Measurements from ENCODE around the gene AP3S2. TPM values are rescaled to one million over a fixed set of nuclear protein-coding genes. Genes with fewer than 3 reads are reported as not detected.

Gene AP3S2
- total RNA-seq, 2 experiments from 2014 or later: 17.2 to 23.5 TPM

DNA sequence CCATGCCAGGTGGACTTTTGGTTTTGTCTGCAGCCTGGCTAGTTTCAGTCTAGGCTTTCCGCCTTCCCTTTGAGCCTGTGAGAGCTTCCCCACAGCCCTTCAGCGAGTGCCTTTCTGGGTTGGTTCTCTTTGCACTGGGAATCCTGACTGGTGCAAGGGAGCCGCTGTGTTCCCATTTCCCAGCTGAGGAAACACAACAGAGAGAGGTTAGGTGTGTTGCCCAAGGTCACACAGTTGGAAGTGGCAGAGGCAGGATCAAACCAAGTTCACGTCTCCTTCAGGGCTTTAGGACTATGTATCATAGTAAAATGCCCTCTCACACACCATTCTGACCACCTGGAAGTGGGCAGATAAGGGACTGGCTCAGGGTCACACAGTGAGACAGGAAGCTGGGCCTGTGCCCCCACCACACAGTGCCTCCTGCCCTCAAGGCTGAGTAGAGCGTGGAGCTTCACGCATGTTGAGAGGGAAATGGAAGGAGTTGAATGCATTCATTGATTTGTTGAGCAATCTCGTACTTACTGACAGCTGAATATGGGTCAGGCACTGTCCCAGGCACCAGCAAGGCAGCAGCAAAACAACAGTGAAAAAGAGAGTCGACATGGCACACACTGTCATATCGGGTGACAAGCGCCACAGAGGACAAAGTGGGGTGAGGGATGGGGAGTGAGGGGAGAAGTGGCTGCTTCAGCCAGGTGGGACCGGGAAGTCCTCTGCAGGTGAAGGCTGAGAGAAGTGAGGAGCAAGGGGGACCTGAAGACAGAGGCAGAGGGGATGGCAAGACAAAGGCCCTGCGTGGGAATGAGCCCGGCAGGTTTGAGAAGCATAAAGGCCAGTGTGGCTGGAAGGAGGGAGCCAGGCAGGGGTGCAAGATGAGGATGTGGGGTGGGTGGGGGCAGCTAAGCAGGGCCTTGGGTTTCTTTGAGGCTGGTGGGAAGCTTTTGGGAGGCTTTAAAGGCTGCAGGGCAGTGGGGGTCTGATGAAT, 66.8 kb downstream of the AP3S2 start:
- H3K36me3 Mint-ChIP-seq: no peaks in the 10 kb centered on the region
- CTCF ChIA-PET: interaction anchor here (1.3 kb wide), 1 partner anchor 48 kb away, joined by 4 read pairs; no protein-coding TSS in a partner anchor

DNA sequence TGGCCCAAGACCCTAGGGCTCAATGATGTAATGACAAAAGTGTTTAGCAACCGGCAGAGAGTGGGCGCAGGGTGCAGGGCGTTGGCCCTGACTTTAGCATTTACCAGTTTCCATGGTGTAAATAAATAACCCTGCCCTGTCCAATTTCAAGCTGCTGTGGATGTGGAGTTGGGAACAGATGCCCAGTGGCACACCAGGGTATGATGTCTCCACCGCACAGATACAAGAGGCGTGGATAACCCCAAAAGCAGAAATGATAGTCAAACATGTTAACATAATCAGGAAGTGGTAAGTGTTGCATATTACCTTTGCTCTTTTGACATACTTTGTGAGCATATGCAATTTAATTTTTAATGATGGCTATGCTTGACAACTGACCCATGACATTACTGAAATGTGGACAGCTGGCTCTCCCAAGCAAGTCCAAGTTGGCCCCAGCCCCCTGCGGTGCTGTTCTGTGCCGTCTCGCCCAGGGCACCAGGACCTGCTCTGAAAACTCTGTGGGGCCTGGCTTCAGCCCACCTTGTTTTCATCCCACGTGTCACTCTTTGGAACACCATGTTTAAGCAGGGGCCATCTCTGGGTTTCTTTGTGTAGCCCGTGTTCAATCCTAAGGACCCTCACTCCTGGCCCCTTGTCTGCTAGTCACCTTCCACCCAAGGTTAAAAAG, 68.4 kb downstream of the AP3S2 start:
- no peaks in the 10 kb centered on the region for H3K9me3 Mint-ChIP-seq
- no peaks in the 10 kb centered on the region for H3K36me3 Mint-ChIP-seq
- no peak overlapping the region for H3K4me3 Mint-ChIP-seq
- intact Hi-C loops (cut with micrococcal nuclease): no loop called here
- CTCF ChIA-PET: no interaction called here
- H3K4me1 Mint-ChIP-seq (ENCODE audit: low read depth): no peaks in the 10 kb centered on the region
- H3K27me3 Mint-ChIP-seq: peaks cover 17% of the 10 kb centered on the region
- no peak for DNase-seq
- no peak overlapping the region for H3K27ac Mint-ChIP-seq
- POLR2A ChIA-PET: no interaction called here

More for the DNA sequence above, 66.8 kb downstream of the AP3S2 start:
- DNase-seq: no peak
- Mint-ChIP-seq H3K9me3 (no peaks in the 10 kb centered on the region), H3K4me3 (no peak overlapping the region), H3K27me3 (peaks cover 9% of the 10 kb centered on the region), H3K4me1 (ENCODE audit: low read depth) (no peaks in the 10 kb centered on the region), H3K27ac (no peak overlapping the region)
- intact Hi-C loops (cut with micrococcal nuclease): no loop called here
- POLR2A ChIA-PET: no interaction called here

DNA sequence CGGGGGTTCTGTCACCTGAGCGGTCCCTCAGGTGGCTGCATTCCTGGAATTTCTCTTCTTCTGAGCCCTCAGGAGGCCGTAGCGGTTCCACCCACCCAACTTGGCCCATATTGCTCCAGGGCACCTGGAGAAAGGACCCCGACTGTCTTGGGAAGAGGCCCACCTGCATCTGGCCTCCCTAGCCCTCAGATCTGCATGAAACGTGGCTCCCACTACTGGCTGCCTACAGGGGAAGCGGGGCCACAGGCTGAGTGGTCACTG, 69.3 kb downstream of the AP3S2 start:
- Mint-ChIP-seq H3K4me1 (ENCODE audit: low read depth) (no peaks in the 10 kb centered on the region), H3K4me3 (no peak overlapping the region), H3K27ac (no peak overlapping the region), H3K36me3 (no peaks in the 10 kb centered on the region), H3K27me3 (peaks cover 17% of the 10 kb centered on the region), H3K9me3 (no peaks in the 10 kb centered on the region)
- intact Hi-C loops (cut with micrococcal nuclease): no loop called here
- ChIA-PET CTCF (no interaction called here), POLR2A (no interaction called here)
- DNase-seq: no peak

DNA sequence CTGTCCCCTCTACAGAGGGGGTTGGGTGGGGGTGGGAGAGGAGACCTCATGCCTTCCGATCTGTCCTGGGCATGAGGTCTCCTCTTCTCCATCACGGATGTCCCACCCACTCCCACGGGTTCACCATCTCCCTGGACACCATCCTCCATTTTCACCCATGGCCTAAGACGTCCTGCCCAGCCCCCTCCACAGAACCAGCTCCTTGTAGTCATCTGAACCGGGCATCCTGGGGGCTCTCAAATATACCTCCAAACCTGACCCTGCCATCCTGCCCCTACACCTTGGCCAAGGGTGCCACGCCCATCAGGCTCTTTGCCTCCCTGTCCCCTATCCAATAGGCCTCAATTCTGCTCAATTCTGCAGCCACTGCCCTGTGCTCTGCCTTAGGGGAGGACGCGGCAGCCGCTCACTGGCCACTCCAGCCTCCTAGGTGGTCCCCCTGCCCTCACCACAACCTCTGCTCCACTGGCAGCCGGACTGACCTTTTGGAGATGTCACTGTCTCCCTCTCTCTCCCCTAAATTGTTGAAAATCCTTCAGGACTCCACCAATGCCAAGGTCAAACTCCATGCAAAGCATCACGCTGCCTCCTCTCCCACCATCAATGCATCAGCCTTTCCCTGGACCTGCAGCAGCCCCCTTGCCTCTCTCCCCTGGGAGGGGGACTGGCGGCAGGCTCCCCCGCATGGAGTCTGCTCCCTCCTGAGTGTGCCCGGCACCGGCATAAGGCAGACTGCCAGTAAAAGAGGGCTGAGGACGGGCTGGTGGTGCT, 69.8 kb downstream of the AP3S2 start:
- POLR2A ChIA-PET: no interaction called here
- H3K27me3 Mint-ChIP-seq: peaks cover 17% of the 10 kb centered on the region
- H3K4me1 Mint-ChIP-seq (ENCODE audit: low read depth): no peaks in the 10 kb centered on the region
- CTCF ChIA-PET: interaction anchor here (2.0 kb wide), 1 partner anchor 73 kb away, joined by 6 read pairs; the partner anchor contains the start of gene MESP1
- H3K27ac Mint-ChIP-seq: no peak overlapping the region
- intact Hi-C loops (cut with micrococcal nuclease): no loop called here
- no peak for DNase-seq
- no peaks in the 10 kb centered on the region for H3K36me3 Mint-ChIP-seq
- no peak overlapping the region for H3K4me3 Mint-ChIP-seq
- H3K9me3 Mint-ChIP-seq: no peaks in the 10 kb centered on the region

DNA sequence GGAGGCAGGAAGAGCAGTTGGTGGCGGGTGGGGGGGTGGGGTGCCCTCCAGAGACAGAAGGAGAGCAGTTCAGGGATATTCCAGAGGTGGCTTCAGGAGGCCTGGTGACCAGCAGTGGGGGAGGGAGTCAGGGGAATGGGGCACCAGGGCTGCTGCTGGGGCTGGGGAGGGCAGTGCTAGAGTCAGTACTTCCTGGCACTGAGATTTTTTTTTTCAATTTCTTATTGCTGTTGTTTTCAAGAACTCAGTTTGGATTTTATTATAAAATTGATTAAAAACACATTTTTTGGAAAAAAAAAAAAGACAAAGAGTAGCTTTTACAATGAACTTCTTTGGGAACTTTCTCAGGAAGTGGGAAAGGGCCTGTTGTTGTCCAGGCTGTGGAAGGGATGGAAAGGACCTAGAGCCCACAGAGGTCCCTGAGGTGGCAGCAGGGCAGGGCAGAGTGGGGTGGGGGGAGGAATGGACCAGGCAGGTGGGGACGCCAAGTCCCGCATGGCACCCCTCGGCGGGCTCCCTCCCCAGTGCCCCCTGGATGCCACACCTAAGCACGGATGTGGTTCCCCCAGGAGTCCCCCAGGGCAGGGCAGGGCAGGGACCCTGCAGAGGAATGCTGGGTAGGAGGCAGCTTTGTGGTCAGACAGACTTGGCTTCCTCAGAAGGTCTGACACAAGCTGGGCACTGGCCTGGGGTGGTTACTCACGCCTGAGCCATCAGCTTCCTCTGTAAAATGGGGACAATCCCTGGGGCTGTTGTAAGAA, 70.7 kb downstream of the AP3S2 start:
- Mint-ChIP-seq H3K27ac (no peak overlapping the region), H3K4me3 (no peak overlapping the region), H3K9me3 (no peaks in the 10 kb centered on the region), H3K4me1 (ENCODE audit: low read depth) (no peaks in the 10 kb centered on the region), H3K27me3 (peaks cover 18% of the 10 kb centered on the region), H3K36me3 (no peaks in the 10 kb centered on the region)
- ChIA-PET CTCF (interaction anchor here (0.6 to 2.0 kb wide), 2 partner anchors 72 to 320 kb away, joined by 3 to 6 read pairs; partner anchors contain the start of gene MESP1), POLR2A (no interaction called here)
- intact Hi-C loops (cut with micrococcal nuclease): no loop called here
- DNase-seq: no peak

DNA sequence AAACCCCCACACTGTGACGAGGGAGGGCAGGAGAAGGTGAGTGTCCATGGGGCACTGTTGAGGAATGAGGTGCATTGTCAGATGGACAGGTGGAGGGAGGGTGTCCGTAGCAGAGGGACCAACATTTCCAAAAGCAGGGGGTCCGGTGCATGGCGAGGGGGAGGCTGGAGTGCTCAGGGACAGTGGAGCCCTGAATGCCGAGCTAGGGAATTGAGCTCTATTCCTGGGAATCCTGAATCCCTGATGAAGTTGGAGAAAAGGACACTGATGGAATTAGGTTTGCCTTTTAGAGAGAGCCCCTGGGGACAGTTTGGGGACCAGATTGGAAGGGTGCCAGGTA, 71.2 kb downstream of the AP3S2 start:
- POLR2A ChIA-PET: no interaction called here

DNA sequence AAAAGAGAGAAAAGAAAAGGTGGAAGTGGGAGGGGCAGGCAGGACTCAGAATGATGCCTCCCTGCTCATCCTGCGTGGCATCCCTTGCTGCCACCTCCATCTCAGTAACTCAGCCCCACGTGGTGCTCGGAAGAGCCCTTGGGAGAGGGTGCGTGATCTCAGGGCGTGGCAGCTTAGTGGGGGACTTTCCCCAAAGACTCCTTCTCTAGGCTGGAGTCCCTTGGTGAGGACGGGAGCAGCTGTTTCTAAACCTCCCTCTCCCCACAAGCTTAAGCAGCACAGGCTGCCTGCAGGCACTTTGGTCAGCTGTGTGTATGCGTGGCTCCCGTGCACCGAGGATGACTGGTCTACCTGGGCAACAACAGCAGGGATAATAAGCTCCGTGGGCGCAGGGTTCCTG, 71.8 kb downstream of the AP3S2 start:
- H3K4me3 Mint-ChIP-seq: no peak overlapping the region

More for the DNA sequence above, 71.2 kb downstream of the AP3S2 start:
- intact Hi-C loops (cut with micrococcal nuclease): no loop called here
- Mint-ChIP-seq H3K27me3 (peaks cover 20% of the 10 kb centered on the region), H3K4me3 (no peak overlapping the region), H3K9me3 (no peaks in the 10 kb centered on the region), H3K36me3 (no peaks in the 10 kb centered on the region), H3K4me1 (ENCODE audit: low read depth) (no peaks in the 10 kb centered on the region), H3K27ac (no peak overlapping the region)
- CTCF ChIA-PET: interaction anchor here (0.7 to 2.0 kb wide), 2 partner anchors 72 to 99 kb away, joined by 4 to 6 read pairs; partner anchors contain the start of gene MESP1
- DNase-seq: no peak

DNA sequence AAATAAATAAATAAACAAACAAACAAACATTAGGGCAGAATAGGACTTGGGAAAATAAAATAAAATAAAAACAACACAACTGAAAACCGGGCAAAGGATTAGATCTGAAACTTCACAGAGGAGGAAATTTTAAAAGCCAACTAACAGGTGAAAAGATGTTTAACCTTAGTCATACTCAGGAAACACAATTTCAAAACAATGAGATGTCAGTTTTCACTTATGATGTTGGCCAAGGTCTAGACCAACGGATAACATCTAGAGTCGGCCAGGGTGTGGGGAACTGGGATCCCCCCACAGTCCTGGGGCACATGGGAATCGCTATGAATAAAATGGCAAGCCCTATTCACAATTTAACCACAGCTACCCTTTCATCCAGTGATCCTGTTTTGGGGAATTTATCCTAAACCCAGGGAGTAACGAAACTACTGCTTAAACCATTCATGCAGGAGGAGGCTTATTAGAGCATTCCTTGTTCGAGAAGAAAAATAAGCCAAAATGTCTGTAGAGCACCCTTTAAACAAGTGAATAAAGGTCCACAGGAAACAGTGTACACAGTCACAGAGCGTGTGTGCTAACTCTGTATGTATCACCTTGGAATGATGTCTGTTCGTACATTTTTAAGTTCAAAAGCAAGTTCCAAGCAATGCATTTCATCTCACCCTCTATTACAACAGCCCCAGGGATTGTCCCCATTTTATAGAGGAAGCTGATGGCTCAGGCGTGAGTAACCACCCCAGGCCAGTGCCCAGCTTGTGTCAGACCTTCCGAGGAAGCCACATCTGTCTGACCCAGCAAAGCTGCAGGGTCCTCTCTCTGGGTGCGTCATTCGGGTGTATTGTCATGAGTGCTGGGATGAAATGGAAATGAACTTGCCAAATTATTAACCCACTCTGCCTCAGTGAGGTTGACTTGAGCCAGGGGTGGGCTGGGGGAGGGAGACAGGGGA, 72.9 kb downstream of the AP3S2 start:
- DNase-seq: no peak
- intact Hi-C loops (cut with micrococcal nuclease): no loop called here
- no peak overlapping the region for H3K27ac Mint-ChIP-seq
- POLR2A ChIA-PET: no interaction called here
- H3K4me3 Mint-ChIP-seq: no peak overlapping the region
- peaks cover 28% of the 10 kb centered on the region for H3K27me3 Mint-ChIP-seq
- H3K36me3 Mint-ChIP-seq: peaks cover 4% of the 10 kb centered on the region
- CTCF ChIA-PET: interaction anchor here (0.8 to 0.9 kb wide), 2 partner anchors 54 to 282 kb away, joined by 3 read pairs; partner anchors contain the start of gene IDH2
- H3K9me3 Mint-ChIP-seq: no peaks in the 10 kb centered on the region
- H3K4me1 Mint-ChIP-seq (ENCODE audit: low read depth): no peaks in the 10 kb centered on the region

More for the DNA sequence above, 71.8 kb downstream of the AP3S2 start:
- intact Hi-C loops (cut with micrococcal nuclease): no loop called here
- peaks cover 20% of the 10 kb centered on the region for H3K27me3 Mint-ChIP-seq
- no peaks in the 10 kb centered on the region for H3K36me3 Mint-ChIP-seq
- ChIA-PET POLR2A (no interaction called here), CTCF (interaction anchor here (0.7 to 2.0 kb wide), 2 partner anchors 71 to 98 kb away, joined by 4 to 6 read pairs; partner anchors contain the start of gene MESP1)
- no peaks in the 10 kb centered on the region for H3K4me1 Mint-ChIP-seq (ENCODE audit: low read depth)
- no peak for DNase-seq
- no peak overlapping the region for H3K27ac Mint-ChIP-seq
- H3K9me3 Mint-ChIP-seq: no peaks in the 10 kb centered on the region

DNA sequence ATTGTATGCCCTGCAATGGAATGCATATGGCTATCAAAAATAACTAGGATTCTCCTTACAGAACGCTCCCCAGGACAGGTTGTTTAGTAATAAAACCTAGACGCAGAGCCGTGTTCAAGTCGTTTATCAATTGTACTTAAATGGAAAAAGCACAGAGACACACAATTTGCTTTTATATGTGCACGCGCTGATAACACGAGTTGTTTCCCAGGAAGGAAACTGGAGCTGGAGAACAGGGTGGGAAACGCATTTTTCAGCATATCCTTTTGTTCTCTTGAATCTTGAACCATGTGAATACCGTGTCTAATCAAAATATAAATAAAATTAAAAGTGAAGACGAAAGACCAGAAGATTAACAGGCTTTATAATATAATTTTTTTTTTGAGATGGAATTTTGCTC, 75.5 kb downstream of the AP3S2 start:
- intact Hi-C loops (cut with micrococcal nuclease): no loop called here
- CTCF ChIA-PET: no interaction called here
- no peaks in the 10 kb centered on the region for H3K9me3 Mint-ChIP-seq
- H3K27ac Mint-ChIP-seq: no peak overlapping the region
- POLR2A ChIA-PET: no interaction called here
- peaks cover 39% of the 10 kb centered on the region for H3K27me3 Mint-ChIP-seq
- H3K36me3 Mint-ChIP-seq: peaks cover 10% of the 10 kb centered on the region
- H3K4me3 Mint-ChIP-seq: no peak overlapping the region
- no peak for DNase-seq
- H3K4me1 Mint-ChIP-seq (ENCODE audit: low read depth): peaks cover 4% of the 10 kb centered on the region

DNA sequence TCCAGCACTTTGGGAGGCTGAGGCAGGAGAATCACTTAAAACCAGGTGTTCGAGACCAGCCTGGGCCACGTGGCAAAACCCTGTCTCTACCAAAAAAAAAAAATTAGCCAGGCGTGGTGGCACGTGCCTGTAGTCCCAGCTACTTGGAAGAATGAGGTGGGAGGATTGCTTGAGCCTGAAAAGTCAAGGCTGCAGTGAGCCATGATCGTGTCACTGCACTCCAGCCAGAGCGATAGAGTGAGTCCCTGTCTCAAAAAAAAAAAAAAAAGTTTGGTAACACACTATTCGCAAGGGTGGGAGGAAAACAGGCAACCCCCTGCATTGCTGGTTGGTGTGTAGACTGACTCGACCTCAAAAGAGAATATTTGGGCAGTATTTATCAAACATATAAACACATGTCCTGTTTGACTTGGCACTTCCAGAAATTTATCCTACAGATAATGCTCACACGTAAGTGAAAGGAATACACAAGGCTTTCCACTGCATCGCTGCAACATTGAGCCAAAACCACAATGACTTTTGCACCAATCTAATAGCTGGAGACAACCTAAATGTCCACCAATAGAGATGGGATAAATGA, 76.0 kb downstream of the AP3S2 start:
- Mint-ChIP-seq H3K4me1 (ENCODE audit: low read depth) (peaks cover 4% of the 10 kb centered on the region), H3K36me3 (peaks cover 10% of the 10 kb centered on the region), H3K27ac (no peak overlapping the region), H3K4me3 (no peak overlapping the region), H3K9me3 (no peaks in the 10 kb centered on the region), H3K27me3 (peaks cover 39% of the 10 kb centered on the region)
- POLR2A ChIA-PET: no interaction called here
- CTCF ChIA-PET: no interaction called here
- intact Hi-C loops (cut with micrococcal nuclease): no loop called here
- no peak for DNase-seq

DNA sequence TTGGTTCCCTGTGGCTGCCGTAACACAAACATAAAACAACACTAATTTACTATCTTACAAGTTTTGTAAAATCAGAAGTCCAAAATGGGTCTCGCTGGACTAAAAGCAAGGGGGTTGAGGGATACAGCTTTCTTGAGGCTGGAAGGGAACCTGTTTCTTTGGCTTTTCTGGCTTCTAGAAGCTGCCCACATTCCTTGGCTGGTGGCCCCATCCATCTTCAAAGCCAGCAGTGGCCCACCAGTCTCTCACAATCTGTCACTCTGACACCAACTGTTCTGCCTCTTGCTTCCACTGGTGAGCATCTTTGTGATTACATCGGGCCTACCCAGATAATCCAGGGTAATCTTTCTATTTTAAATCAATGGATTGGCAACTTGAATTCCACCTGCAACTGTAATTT, 78.0 kb downstream of the AP3S2 start:
- intact Hi-C loops (cut with micrococcal nuclease): no loop called here
- peaks cover 10% of the 10 kb centered on the region for H3K36me3 Mint-ChIP-seq
- H3K4me3 Mint-ChIP-seq: peak overlapping the region; percentile 52
- no peak for DNase-seq
- ChIA-PET CTCF (interaction anchor here (1.0 kb wide), 1 partner anchor 59 kb away, joined by 3 read pairs; no protein-coding TSS in a partner anchor), POLR2A (no interaction called here)
- peaks cover 4% of the 10 kb centered on the region for H3K4me1 Mint-ChIP-seq (ENCODE audit: low read depth)
- no peak overlapping the region for H3K27ac Mint-ChIP-seq
- H3K9me3 Mint-ChIP-seq: no peaks in the 10 kb centered on the region
- peaks cover 31% of the 10 kb centered on the region for H3K27me3 Mint-ChIP-seq

Data from activated CD4-positive, alpha-beta memory T cell treated with anti-CD3 and anti-CD28 coated beads for 36 hours (primary cell).